ENCODE measurements around the gene SLC48A1. TPM values are rescaled to one million over a fixed set of nuclear protein-coding genes. Genes with fewer than 3 reads are reported as not detected.

SLC48A1 gene
- total RNA-seq, 1 donor from 2014 or later = 11.5 TPM

- H3K36me3 Mint-ChIP-seq (ENCODE audit: low read depth) = no peaks in the 10 kb centered on the region
- no peak overlapping the region for H3K4me3 Mint-ChIP-seq (ENCODE audit: unreplicated experiment)
- no peak overlapping the region for H3K27ac Mint-ChIP-seq (ENCODE audit: unreplicated experiment)
- DNase-seq (ENCODE audit: low spot score) = no peak
- no peaks in the 10 kb centered on the region for H3K27me3 Mint-ChIP-seq (ENCODE audit: low read depth)
- peaks cover 18% of the 10 kb centered on the region for H3K4me1 Mint-ChIP-seq (ENCODE audit: low read depth)
- H3K9me3 Mint-ChIP-seq (ENCODE audit: low read depth) = no peaks in the 10 kb centered on the region
- peak; percentile 80 for TF ChIP-seq CTCF (IDR thresholded peaks at IDR 0.05)
Observed at GRCh38 chr12:47767216-47767724, 5.8 kb upstream of the SLC48A1 start.

GRCh38 chr12:47768323-47768811 is 4.7 kb upstream of the SLC48A1 start:
- Mint-ChIP-seq H3K36me3 (ENCODE audit: low read depth) (no peaks in the 10 kb centered on the region), H3K27me3 (ENCODE audit: low read depth) (no peaks in the 10 kb centered on the region), H3K27ac (ENCODE audit: unreplicated experiment) (no peak overlapping the region), H3K4me1 (ENCODE audit: low read depth) (peaks cover 21% of the 10 kb centered on the region), H3K4me3 (ENCODE audit: unreplicated experiment) (no peak overlapping the region), H3K9me3 (ENCODE audit: low read depth) (no peaks in the 10 kb centered on the region)
- TF ChIP-seq CTCF (IDR thresholded peaks at IDR 0.05) = no peak
- no peak for DNase-seq (ENCODE audit: low spot score)

- H3K36me3 Mint-ChIP-seq (ENCODE audit: low read depth) = no peaks in the 10 kb centered on the region
- no peak for DNase-seq (ENCODE audit: low spot score)
- no peaks in the 10 kb centered on the region for H3K9me3 Mint-ChIP-seq (ENCODE audit: low read depth)
- H3K27ac Mint-ChIP-seq (ENCODE audit: unreplicated experiment) = no peak overlapping the region
- TF ChIP-seq CTCF (IDR thresholded peaks at IDR 0.05) = no peak
- no peak overlapping the region for H3K4me3 Mint-ChIP-seq (ENCODE audit: unreplicated experiment)
- H3K27me3 Mint-ChIP-seq (ENCODE audit: low read depth) = no peaks in the 10 kb centered on the region
- peaks cover 28% of the 10 kb centered on the region for H3K4me1 Mint-ChIP-seq (ENCODE audit: low read depth)
Observed at GRCh38 chr12:47769234-47770085, 3.6 kb upstream of the SLC48A1 start.

- H3K4me1 Mint-ChIP-seq (ENCODE audit: low read depth) = peaks cover 32% of the 10 kb centered on the region
Observed at GRCh38 chr12:47770086-47770726, 2.8 kb upstream of the SLC48A1 start.

More at GRCh38 chr12:47770086-47770726, 2.8 kb upstream of the SLC48A1 start:
- Mint-ChIP-seq H3K36me3 (ENCODE audit: low read depth) (no peaks in the 10 kb centered on the region), H3K4me3 (ENCODE audit: unreplicated experiment) (no peak overlapping the region), H3K9me3 (ENCODE audit: low read depth) (no peaks in the 10 kb centered on the region), H3K27me3 (ENCODE audit: low read depth) (no peaks in the 10 kb centered on the region), H3K27ac (ENCODE audit: unreplicated experiment) (no peak overlapping the region)
- TF ChIP-seq CTCF (IDR thresholded peaks at IDR 0.05) = no peak
- no peak for DNase-seq (ENCODE audit: low spot score)
